GDM1 (cell line): ENCODE data around the gene MLLT3.

Source experiments
- DNase-seq: peaks from one replicate; lab custom pipeline; 2025; lab: John Stamatoyannopoulos, UW

Gene MLLT3

GRCh38 chr9:20303066-20303465 is 319.2 kb downstream of the MLLT3 start:
- no peak for DNase-seq

DNA sequence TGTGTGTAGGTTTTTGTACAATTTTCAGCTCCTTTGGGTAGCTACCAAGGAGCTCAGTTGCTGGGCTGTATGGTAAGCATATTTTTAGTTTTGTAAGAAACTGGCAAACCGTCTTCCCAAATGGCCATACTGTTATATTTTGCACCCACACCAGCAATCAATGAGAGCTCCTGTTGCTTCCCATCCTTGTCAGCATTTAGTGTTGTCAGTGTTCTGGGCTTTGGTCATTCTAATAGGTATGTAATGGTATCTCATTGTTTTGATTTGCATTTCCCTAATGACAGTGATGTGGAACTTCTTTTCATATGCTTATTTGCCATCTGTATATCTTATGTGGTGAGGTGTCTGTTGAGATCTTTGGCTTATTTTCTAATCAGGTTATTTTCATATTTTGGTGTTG is 320.1 kb downstream of the MLLT3 start:
- DNase-seq, result no peak

DNA sequence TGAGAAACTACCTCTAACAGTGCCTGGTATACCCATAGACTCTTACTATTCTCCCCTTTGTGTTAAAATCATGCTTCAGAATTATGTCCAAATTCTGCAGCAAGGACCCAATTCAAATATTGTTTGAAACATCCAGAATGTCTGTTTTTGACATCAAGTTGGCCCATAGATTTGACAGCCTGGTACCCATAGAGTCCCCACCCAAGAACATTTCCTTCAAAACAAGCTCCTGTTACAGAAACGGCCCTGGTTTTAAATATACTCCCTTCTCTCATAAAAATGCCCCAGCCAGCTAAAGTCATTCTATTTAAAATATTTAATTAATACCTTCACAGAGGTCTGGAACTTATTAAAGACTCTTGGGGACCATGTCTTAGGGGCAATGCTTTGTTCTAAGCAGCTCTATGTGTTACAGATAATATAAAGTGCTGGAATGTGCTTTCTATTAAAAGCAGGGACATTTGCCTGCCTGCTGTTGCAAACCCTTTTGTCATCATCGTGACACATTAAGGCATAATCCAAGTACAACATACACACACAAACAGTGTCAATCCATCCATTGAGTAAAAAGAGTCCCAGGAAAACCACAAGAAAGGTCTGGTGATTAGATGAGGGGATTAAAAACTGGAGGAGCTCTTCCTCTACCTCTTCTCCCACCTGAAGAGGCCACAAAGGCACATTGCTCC is 321.7 kb downstream of the MLLT3 start:
- DNase-seq, result no peak

DNA sequence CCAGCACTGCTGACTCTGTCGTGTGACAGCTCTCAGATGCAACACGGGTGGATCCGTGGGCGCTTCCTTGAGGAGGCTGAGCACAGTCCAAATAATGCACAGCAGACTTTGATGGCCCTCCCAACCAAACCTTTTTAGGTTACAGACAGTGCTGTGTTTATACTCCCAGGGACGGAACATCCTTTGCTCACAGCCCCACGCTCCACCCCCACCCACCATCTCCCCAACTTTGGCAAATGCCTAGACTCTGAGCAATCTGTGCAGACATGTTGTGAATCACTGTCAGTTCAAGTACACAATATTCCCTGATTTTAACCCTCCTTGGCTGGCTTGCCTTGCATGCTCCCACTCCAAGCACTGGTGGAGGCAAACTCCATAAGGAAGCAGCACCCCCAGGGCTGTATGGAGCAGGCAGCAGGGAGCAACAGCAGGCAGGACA is 324.6 kb downstream of the MLLT3 start:
- DNase-seq, result no peak

GRCh38 chr9:20295555-20295954 is 326.7 kb downstream of the MLLT3 start:
- DNase-seq, result no peak

DNA sequence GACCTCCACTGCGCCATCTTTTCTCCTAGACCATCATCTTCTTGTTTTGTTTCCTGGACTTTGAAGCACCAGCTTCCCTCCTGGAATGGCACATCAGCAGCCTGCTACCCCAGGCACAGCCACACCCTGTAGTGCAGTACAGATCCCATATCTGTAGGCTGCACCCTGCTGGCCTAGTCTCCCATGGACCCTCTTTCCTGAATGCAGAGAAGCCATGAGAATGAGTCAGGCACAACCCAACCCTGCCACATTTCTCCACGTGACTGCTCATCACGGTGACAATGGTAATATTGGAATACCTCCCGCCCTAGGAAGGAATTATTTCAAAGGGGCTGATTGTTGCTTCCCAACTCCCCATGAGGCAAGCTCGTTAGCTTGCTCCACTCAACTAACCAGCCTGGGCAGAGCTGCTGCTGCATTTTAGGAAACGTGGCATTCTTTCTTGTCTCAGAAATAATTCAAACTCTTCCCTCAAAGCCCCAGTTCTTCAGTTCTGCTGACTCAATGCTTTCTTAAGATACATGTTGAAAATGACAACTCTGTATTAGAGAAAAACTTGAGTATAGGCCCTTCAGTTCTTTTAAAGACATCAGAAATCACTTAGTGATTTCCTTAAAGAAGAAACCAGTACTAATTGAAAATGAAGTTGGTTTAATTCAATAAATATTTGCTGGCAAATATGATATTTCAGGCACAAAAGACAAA is 328.1 kb downstream of the MLLT3 start:
- no peak for DNase-seq

GRCh38 chr9:20292002-20292401 is 330.3 kb downstream of the MLLT3 start:
- no peak for DNase-seq
